SK-N-MC (cell line): ENCODE measurements around the gene KCNK17.

Experiments
- EZH2 ChIP-seq: fragments of 200-600 bp; sonication (generic); IDR thresholded peaks from one replicate; pipeline ENCODE4 v1.6.1; 2017; ENCODE audit warnings: antibody characterized with exemption
- POLR2AphosphoS5 ChIP-seq: IDR thresholded peaks from 2 replicates; pipeline ENCODE4 v1.6.1; 2012; ENCODE audit warnings: mild to moderate bottlenecking, low read depth, low read length, borderline replicate concordance

GRCh38 chr6:39298061-39298460 lies 16.2 kb downstream of the KCNK17 start:
- no peak for TF ChIP-seq POLR2AphosphoS5
- TF ChIP-seq EZH2 = no peak
